GM12891 (cell line): ENCODE measurements around the gene HHAT.

ENCODE experiments used
- PAX5 ChIP-seq: IDR thresholded peaks from 2 replicates; pipeline ENCODE4 v1.6.1; 2011; ENCODE audit warnings: low read length, moderate library complexity, mild to moderate bottlenecking; ENCODE audit not compliant: insufficient read depth, severe bottlenecking
- POLR2A ChIP-seq: IDR thresholded peaks from 2 replicates; pipeline ENCODE4 v1.6.1; 2011; ENCODE audit warnings: low read depth, low read length, control low read depth
- POLR2AphosphoS5 ChIP-seq: IDR thresholded peaks from 2 replicates; pipeline ENCODE4 v1.6.1; 2011; ENCODE audit warnings: low read depth, low read length, control low read depth
- POU2F2 ChIP-seq: IDR thresholded peaks from 2 replicates; pipeline ENCODE4 v1.6.1; 2011; ENCODE audit warnings: low read depth, mild to moderate bottlenecking, control low read depth, low read length, moderate library complexity
- TAF1 ChIP-seq: IDR thresholded peaks from 2 replicates; pipeline ENCODE4 v1.6.1; 2011; ENCODE audit warnings: low read depth, low read length, control low read depth

DNA sequence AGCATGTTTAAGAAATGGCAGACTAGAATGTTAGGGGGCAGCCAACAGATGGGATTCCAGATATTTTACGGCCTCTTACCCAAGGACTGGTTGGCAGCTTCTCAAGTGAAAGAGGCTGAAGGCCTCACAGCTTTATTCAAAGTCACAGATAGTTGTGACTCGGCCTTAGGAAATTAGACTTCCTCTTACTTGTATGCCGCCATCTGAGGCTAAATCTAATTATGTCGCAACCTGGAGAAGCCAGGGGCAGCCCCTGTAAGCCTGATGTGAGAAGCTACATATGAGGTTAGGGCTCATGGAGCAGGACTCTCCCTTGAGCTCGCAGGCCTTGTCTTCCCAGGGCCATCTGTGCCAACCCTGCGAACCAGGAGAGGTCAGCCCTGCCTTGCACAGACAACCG lies 352.5 kb downstream of the HHAT start:
- TF ChIP-seq POLR2A (no peak), TAF1 (no peak), POLR2AphosphoS5 (no peak), POU2F2 (no peak), PAX5 (no peak)
